Measurements from ENCODE around the gene MOB1A. TPM values are rescaled to one million over a fixed set of nuclear protein-coding genes. Genes with fewer than 3 reads are reported as not detected.

Gene MOB1A
- total RNA-seq, 6 donors from 2014 or later: 23.1 to 143 (median 94.5) TPM

DNA sequence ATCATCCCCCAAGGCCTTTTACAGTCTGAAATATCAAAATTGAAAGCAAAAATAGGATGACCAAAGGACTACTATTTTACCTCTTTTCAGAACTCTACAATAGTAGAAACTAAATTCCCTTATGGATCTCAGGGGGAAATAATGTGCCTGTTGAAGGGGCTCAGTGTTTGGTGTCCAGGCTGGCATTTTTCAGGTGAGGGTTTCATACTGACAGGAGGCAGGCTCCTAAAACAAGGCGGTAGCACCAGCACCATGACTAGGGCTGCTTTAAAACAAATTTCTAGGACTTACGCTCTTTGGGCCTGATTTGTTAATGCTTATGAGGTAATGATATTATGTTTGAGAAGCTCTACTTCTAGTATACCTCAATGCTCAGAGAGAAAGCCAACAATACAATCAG lies 25.7 kb downstream of the MOB1A start:
- Histone ChIP-seq H3K9me3 (no peaks in the 10 kb centered on the region), H3K36me3 (peaks cover 21 to 62% (median 32%) of the 10 kb centered on the region in 4 donors), H3K27ac (no peak overlapping the region), H3K4me3 (no peak overlapping the region), H3K27me3 (no peaks in the 10 kb centered on the region), H3K4me1 (peaks cover 6 to 12% (median 7%) of the 10 kb centered on the region in 4 donors)
- no peak for ATAC-seq (ENCODE audit: low FRiP score in 2 of 2)
- no peak for DNase-seq
- WGBS, 2 donors: 92 to 95% methylated on average over 2 of the region's 2 CpGs
- no peak for TF ChIP-seq POLR2AphosphoS5 (IDR thresholded peaks at IDR 0.05)
- TF ChIP-seq, protein P1, sequence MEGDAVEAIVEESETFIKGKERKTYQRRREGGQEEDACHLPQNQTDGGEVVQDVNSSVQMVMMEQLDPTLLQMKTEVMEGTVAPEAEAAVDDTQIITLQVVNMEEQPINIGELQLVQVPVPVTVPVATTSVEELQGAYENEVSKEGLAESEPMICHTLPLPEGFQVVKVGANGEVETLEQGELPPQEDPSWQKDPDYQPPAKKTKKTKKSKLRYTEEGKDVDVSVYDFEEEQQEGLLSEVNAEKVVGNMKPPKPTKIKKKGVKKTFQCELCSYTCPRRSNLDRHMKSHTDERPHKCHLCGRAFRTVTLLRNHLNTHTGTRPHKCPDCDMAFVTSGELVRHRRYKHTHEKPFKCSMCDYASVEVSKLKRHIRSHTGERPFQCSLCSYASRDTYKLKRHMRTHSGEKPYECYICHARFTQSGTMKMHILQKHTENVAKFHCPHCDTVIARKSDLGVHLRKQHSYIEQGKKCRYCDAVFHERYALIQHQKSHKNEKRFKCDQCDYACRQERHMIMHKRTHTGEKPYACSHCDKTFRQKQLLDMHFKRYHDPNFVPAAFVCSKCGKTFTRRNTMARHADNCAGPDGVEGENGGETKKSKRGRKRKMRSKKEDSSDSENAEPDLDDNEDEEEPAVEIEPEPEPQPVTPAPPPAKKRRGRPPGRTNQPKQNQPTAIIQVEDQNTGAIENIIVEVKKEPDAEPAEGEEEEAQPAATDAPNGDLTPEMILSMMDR (IDR thresholded peaks at IDR 0.05): no peak
- no peak for TF ChIP-seq POLR2A (IDR thresholded peaks at IDR 0.05)
- TF ChIP-seq EP300 (IDR thresholded peaks at IDR 0.05): no peak

DNA sequence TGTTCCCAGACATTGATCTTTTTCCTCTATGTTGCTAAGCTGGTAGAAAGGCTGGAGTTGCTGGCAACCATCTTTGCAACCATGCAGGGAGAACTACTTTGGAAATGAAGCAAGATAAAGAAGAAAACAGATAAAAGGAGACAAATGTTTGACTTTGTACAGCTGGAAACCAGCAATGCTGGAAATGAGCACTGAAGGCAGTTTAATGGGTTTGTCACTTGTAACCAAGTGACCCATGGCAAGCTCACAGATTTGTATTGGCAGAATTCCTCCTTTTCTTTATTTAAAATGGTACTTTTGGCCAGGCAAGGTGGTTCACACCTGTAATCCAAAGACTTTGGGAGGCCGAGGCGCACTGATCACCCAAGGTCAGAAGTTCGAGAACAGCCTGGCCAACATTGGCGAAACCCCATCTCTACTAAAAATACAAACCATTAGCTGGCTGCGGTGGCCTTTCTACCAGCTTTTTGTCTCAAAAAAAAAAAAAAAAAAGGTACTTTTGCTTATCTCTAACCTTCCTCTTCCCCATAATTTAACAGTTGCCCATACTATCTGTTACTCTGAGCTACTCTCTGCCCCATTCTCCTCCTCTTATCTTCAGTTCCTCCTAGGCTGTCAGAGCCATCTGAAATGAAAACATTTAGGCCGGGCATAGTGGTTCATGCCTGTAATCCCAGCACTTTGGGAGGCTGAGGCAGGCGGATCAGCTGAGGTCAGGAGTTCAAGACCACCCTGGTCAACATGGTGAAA lies 28.9 kb downstream of the MOB1A start:
- WGBS, 2 donors: 93 to 94% methylated on average over 7 of the region's 7 CpGs
- no peak overlapping the region for H3K27ac ChIP-seq
- H3K9me3 ChIP-seq: no peaks in the 10 kb centered on the region
- H3K27me3 ChIP-seq: no peaks in the 10 kb centered on the region
- peaks cover 0 to 31% (median 10%) of the 10 kb centered on the region in 4 donors for H3K36me3 ChIP-seq
- H3K4me1 ChIP-seq: peaks cover 16 to 26% (median 20%) of the 10 kb centered on the region in 4 donors
- no peak for DNase-seq
- ATAC-seq (ENCODE audit: low FRiP score in 2 of 2): no peak
- TF ChIP-seq, protein P1 (IDR thresholded peaks at IDR 0.05): no peak
- TF ChIP-seq POLR2A (IDR thresholded peaks at IDR 0.05): no peak
- no peak for TF ChIP-seq EP300 (IDR thresholded peaks at IDR 0.05)
- no peak for TF ChIP-seq POLR2AphosphoS5 (IDR thresholded peaks at IDR 0.05)
- H3K4me3 ChIP-seq: no peak overlapping the region

DNA sequence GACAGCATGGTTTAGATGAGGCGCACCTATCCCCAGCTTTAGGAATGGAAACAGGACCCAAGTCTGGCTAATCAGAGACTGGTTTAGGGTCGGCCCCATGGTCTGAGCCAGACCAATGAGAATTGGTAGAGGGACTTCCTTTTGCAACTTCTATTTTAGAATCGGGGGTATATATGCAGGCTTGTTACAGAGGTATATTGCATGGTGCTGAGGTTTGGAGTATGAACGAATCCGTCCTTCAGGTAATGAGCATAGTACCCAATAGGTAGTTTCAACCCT lies 29.5 kb downstream of the MOB1A start:
- H3K27ac ChIP-seq: no peak overlapping the region
- no peaks in the 10 kb centered on the region for H3K9me3 ChIP-seq
- ATAC-seq (ENCODE audit: low FRiP score in 2 of 2): no peak
- peaks cover 0 to 29% (median 9%) of the 10 kb centered on the region in 4 donors for H3K36me3 ChIP-seq
- DNase-seq: no peak
- 82 to 93% methylated on average over 5 of the region's 5 CpGs for WGBS, 2 donors
- no peaks in the 10 kb centered on the region for H3K27me3 ChIP-seq
- TF ChIP-seq POLR2A (IDR thresholded peaks at IDR 0.05) (no peak), EP300 (IDR thresholded peaks at IDR 0.05) (no peak), POLR2AphosphoS5 (IDR thresholded peaks at IDR 0.05) (no peak)
- TF ChIP-seq, protein P1 (IDR thresholded peaks at IDR 0.05): no peak
- H3K4me3 ChIP-seq: no peak overlapping the region
- H3K4me1 ChIP-seq: peaks cover 16 to 26% (median 20%) of the 10 kb centered on the region in 4 donors

DNA sequence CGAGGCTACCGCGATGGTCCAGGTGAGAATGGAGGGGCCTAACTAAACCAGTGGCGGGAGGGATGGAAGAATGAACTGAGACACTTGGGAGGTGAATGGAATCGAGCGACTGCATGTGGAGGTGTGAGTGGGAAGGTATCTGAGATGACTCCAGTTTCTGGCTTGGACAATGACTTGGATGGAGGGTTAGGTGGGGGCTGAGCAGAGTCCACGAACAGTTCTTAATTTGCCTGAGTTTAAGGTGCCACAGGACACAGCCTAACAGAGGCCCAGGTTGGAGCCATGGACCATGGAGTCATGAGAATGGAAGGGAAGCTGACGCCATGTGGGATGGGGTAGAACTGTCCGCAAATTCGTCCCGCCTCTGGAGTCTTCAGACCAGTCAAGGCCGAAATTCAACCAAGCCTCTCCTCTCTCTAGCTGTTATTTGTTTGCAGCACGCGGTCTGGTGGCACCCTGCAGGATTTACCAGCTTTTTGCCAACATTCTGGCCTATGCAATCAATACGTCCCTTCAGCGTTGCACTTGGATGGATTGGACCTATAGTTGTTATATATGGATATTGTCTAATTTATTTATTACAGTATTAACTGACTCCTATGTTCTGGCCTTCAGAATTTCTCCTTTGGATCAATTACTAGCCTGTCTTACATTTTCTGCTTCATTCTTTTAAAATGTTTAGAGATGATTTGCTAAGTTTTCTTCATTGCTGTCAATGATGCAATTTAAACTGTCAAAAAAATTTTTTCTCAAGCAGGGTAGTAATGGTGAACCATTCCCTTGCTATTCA lies 30.0 kb downstream of the MOB1A start:
- Histone ChIP-seq H3K4me1 (peaks cover 16 to 26% (median 20%) of the 10 kb centered on the region in 4 donors), H3K27ac (peak overlapping the region; percentile 19 to 77 (median 59)), H3K27me3 (no peaks in the 10 kb centered on the region), H3K36me3 (peaks cover 0 to 30% (median 6%) of the 10 kb centered on the region in 4 donors), H3K4me3 (peak overlapping the region; percentile 13 to 81 (median 66)), H3K9me3 (no peaks in the 10 kb centered on the region)
- TF ChIP-seq, protein P1 (IDR thresholded peaks at IDR 0.05): no peak
- TF ChIP-seq POLR2AphosphoS5 (IDR thresholded peaks at IDR 0.05): no peak
- no peak for TF ChIP-seq EP300 (IDR thresholded peaks at IDR 0.05)
- TF ChIP-seq POLR2A (IDR thresholded peaks at IDR 0.05): no peak
- ATAC-seq (ENCODE audit: low FRiP score in 2 of 2): no peak
- DNase-seq: no peak
- 59 to 65% methylated on average over 16 of the region's 16 CpGs for WGBS, 2 donors

All from upper lobe of left lung (tissue), 6 donors.